GM18498 (cell line): Measurements from ENCODE around the gene RXRA.

ENCODE experiments used
- ATAC-seq: cut with Tn5 transposase; IDR thresholded peaks from one replicate; pipeline ENCODE4 v1.9.1; 2021; ENCODE audit warnings: mild to moderate bottlenecking, moderate library complexity; ENCODE audit not compliant: unreplicated experiment

The RXRA gene

DNA sequence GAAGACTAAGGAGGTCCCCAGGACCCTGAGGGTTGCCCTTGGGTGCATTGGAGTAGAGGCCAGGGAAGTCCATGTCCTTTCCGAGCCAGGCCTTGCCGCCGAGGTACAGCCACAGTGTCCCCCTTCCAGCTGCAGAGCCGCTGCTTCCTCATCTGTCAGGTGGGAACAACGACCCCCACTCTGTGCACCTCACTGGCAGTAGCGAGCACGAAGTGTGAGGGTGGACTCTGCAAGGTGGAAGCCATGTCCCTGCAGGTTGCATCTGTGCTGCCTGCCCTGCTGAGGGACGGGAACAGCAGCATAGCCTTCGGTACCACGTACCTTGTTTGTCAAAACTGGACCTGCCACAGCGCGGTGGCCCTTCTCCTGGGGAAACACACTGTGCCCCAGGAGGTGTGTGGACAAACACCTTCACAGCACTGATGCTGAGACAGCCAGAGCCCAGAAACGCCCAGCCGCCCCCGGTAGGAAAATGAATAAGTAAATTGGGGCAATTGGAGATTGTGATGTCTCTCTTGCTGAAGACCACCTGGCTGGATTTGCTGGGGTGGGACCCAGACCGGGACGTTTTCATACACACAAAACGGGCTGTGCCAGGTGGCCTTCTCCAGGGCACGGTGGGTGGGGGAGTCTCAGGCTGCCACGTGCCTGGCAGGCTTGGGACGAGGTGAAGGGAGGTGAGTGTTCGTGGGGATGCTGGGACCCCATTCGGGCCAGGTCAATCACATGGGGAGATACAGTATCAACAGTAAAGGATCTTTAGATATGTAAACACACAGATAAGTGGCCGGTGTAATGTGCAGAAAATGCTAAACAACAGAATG, 157.3 kb downstream of the RXRA start:
- no peak for ATAC-seq

- no peak for ATAC-seq
Measured at GRCh38 chr9:134484479-134484878, 158.2 kb downstream of the RXRA start.

DNA sequence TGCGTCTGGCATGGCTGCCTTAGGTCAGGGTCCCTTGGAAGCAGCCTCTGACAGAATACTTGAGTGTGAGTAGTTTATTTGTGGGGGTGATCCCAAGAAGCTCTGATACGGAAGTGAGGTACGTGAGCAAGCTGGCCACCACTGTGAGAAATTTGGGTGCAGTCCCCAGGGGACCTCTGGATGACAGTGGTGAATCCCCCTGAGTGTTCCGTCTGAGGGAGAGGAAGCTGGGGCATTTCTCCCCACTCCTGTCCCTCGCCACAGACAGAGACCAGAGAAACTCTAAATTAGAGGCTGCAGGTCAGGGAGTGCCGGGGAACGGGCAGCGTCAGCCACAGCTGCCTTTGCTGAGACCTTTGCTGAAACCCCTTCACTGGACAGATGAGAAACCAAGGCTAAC, 159.4 kb downstream of the RXRA start:
- ATAC-seq, result no peak

DNA sequence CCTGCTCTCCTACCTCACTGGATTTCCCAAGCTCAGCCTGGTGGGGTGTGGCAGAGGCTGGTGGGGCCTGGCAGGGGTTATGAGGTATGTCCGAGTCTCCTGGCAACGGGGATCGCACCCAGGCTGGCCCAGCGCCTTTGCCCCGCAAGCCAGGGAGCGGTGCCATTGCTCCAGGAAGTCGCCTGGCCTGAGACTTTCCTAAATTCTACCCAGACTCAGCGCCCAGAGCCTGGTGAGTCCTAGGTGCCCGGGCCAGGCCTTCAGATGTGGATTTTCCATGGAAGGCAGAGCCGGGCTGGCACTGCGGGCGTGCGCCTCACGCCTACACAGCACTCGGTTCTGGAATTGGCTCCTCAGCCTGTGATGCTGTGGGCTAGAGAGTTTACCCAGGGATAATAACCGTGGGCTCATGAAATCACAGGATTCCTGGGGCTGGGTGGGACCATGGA, 159.9 kb downstream of the RXRA start:
- no peak for ATAC-seq

GRCh38 chr9:134486596-134486995, 160.3 kb downstream of the RXRA start:
- ATAC-seq, result no peak
